T-helper 2 cell treated with Interferon-gamma antibody and Interleukin-4, amounts not matched to agents 5 μg/mL and 100 μg/mL, for 36 hours (primary cell): ENCODE data around the gene UVRAG.

ENCODE experiments used
- DNase-seq: peaks from one replicate; pipeline ENCODE4 v3.0.0; 2021; ENCODE audit warnings: low spot score
- H3K27ac Mint-ChIP-seq: one replicate; pipeline ENCODE4 v1.8.0; 2021; ENCODE audit warnings: mild to moderate bottlenecking, mixed read lengths
- H3K27me3 Mint-ChIP-seq: one replicate; pipeline ENCODE4 v1.8.0; 2021; ENCODE audit warnings: low read depth, mixed read lengths
- H3K36me3 Mint-ChIP-seq: one replicate; pipeline ENCODE4 v1.8.0; 2021; ENCODE audit warnings: low read depth, mixed read lengths
- H3K4me1 Mint-ChIP-seq: one replicate; pipeline ENCODE4 v1.8.0; 2021; ENCODE audit warnings: low read depth, mixed read lengths
- H3K4me3 Mint-ChIP-seq: one replicate; pipeline ENCODE4 v1.8.0; 2022; ENCODE audit warnings: mild to moderate bottlenecking, moderate library complexity, mixed read lengths
- H3K9me3 Mint-ChIP-seq: one replicate; pipeline ENCODE4 v1.8.0; 2021; ENCODE audit warnings: mixed read lengths

Gene UVRAG

GRCh38 chr11:75814677-75815344 is at the start of gene UVRAG:
UVRAG (plus strand) TSS chr11:75815210; CDS start chr11:75815408, 198 bp downstream.
- peak within 1 kb of the TSS; percentile 95 for H3K4me3 Mint-ChIP-seq
- H3K9me3 Mint-ChIP-seq = no peaks in the 10 kb centered on the region
- H3K4me1 Mint-ChIP-seq = peaks cover 14% of the 10 kb centered on the region
- H3K36me3 Mint-ChIP-seq = peaks cover 3% of the 10 kb centered on the region
- H3K27me3 Mint-ChIP-seq = no peaks in the 10 kb centered on the region
- peak within 1 kb of the TSS; percentile 94 for H3K27ac Mint-ChIP-seq
- DNase-seq = peak; percentile 97

- peaks cover 16% of the 10 kb centered on the region for H3K4me1 Mint-ChIP-seq
- H3K9me3 Mint-ChIP-seq = no peaks in the 10 kb centered on the region
- no peak for DNase-seq
- peaks cover 25% of the 10 kb centered on the region for H3K27me3 Mint-ChIP-seq
- H3K27ac Mint-ChIP-seq = no peak overlapping the region
- no peak overlapping the region for H3K4me3 Mint-ChIP-seq
- no peaks in the 10 kb centered on the region for H3K36me3 Mint-ChIP-seq
Measured at GRCh38 chr11:75766443-75767227, 48.4 kb upstream of the UVRAG start.

GRCh38 chr11:75767228-75767572 is 47.8 kb upstream of the UVRAG start:
- Mint-ChIP-seq H3K9me3 (no peaks in the 10 kb centered on the region), H3K4me1 (peaks cover 16% of the 10 kb centered on the region), H3K27ac (peak overlapping the region; percentile 38), H3K4me3 (no peak overlapping the region), H3K36me3 (no peaks in the 10 kb centered on the region), H3K27me3 (peaks cover 25% of the 10 kb centered on the region)
- DNase-seq = no peak

GRCh38 chr11:75767793-75768111 is 47.3 kb upstream of the UVRAG start:
- DNase-seq = no peak
- Mint-ChIP-seq H3K27ac (no peak overlapping the region), H3K27me3 (peaks cover 25% of the 10 kb centered on the region), H3K4me1 (peaks cover 16% of the 10 kb centered on the region), H3K36me3 (no peaks in the 10 kb centered on the region), H3K4me3 (no peak overlapping the region), H3K9me3 (no peaks in the 10 kb centered on the region)

GRCh38 chr11:75768112-75768908 is 46.7 kb upstream of the UVRAG start, which contains the start of gene DGAT2:
DGAT2 (plus strand) TSS chr11:75768778; CDS start chr11:75768992, 214 bp downstream.
- peak; percentile 69 for DNase-seq
- Mint-ChIP-seq H3K27ac (peak within 1 kb of the TSS; percentile 74), H3K9me3 (no peaks in the 10 kb centered on the region), H3K4me3 (peak within 1 kb of the TSS; percentile 74), H3K36me3 (no peaks in the 10 kb centered on the region), H3K4me1 (peaks cover 17% of the 10 kb centered on the region), H3K27me3 (peaks cover 25% of the 10 kb centered on the region)

GRCh38 chr11:75768909-75769771 is 45.9 kb upstream of the UVRAG start:
- Mint-ChIP-seq H3K27me3 (peaks cover 25% of the 10 kb centered on the region), H3K4me1 (peaks cover 23% of the 10 kb centered on the region), H3K9me3 (no peaks in the 10 kb centered on the region), H3K36me3 (no peaks in the 10 kb centered on the region), H3K27ac (no peak overlapping the region), H3K4me3 (peak overlapping the region; percentile 50)
- no peak for DNase-seq

- DNase-seq = no peak
Measured at GRCh38 chr11:75770102-75770501, 44.9 kb upstream of the UVRAG start.

GRCh38 chr11:75771646-75772410 is 43.2 kb upstream of the UVRAG start:
- no peaks in the 10 kb centered on the region for H3K36me3 Mint-ChIP-seq
- no peak for DNase-seq
- H3K4me3 Mint-ChIP-seq = no peak overlapping the region
- H3K4me1 Mint-ChIP-seq = peaks cover 23% of the 10 kb centered on the region
- H3K9me3 Mint-ChIP-seq = no peaks in the 10 kb centered on the region
- H3K27ac Mint-ChIP-seq = no peak overlapping the region
- H3K27me3 Mint-ChIP-seq = peaks cover 25% of the 10 kb centered on the region

More at GRCh38 chr11:75770102-75770501, 44.9 kb upstream of the UVRAG start:
- H3K9me3 Mint-ChIP-seq = no peaks in the 10 kb centered on the region
- H3K4me1 Mint-ChIP-seq = peaks cover 23% of the 10 kb centered on the region
- no peak overlapping the region for H3K27ac Mint-ChIP-seq
- H3K36me3 Mint-ChIP-seq = no peaks in the 10 kb centered on the region
- H3K27me3 Mint-ChIP-seq = peaks cover 25% of the 10 kb centered on the region
- H3K4me3 Mint-ChIP-seq = peak overlapping the region; percentile 33

GRCh38 chr11:75773595-75774353 is 41.2 kb upstream of the UVRAG start:
- peaks cover 24% of the 10 kb centered on the region for H3K27me3 Mint-ChIP-seq
- no peaks in the 10 kb centered on the region for H3K9me3 Mint-ChIP-seq
- H3K4me1 Mint-ChIP-seq = peaks cover 23% of the 10 kb centered on the region
- no peak overlapping the region for H3K4me3 Mint-ChIP-seq
- H3K27ac Mint-ChIP-seq = peak overlapping the region; percentile 81
- H3K36me3 Mint-ChIP-seq = no peaks in the 10 kb centered on the region
- peak; percentile 15 for DNase-seq

GRCh38 chr11:75775056-75775455 is 40.0 kb upstream of the UVRAG start:
- DNase-seq = no peak
- Mint-ChIP-seq H3K36me3 (no peaks in the 10 kb centered on the region), H3K27ac (no peak overlapping the region), H3K27me3 (peaks cover 13% of the 10 kb centered on the region), H3K9me3 (no peaks in the 10 kb centered on the region), H3K4me3 (no peak overlapping the region), H3K4me1 (peaks cover 25% of the 10 kb centered on the region)

GRCh38 chr11:75776546-75776945 is 38.5 kb upstream of the UVRAG start:
- Mint-ChIP-seq H3K36me3 (no peaks in the 10 kb centered on the region), H3K4me3 (no peak overlapping the region), H3K9me3 (no peaks in the 10 kb centered on the region), H3K27me3 (no peaks in the 10 kb centered on the region), H3K27ac (no peak overlapping the region), H3K4me1 (peaks cover 25% of the 10 kb centered on the region)
- DNase-seq = no peak

GRCh38 chr11:75777461-75778110 is 37.4 kb upstream of the UVRAG start:
- peaks cover 25% of the 10 kb centered on the region for H3K4me1 Mint-ChIP-seq
- no peaks in the 10 kb centered on the region for H3K36me3 Mint-ChIP-seq
- no peak overlapping the region for H3K4me3 Mint-ChIP-seq
- no peaks in the 10 kb centered on the region for H3K27me3 Mint-ChIP-seq
- H3K27ac Mint-ChIP-seq = no peak overlapping the region
- H3K9me3 Mint-ChIP-seq = no peaks in the 10 kb centered on the region
- DNase-seq = no peak
